HFFc6 (cell line): ENCODE results near the gene CDK5R1. TPM values are rescaled to one million over a fixed set of nuclear protein-coding genes. Genes with fewer than 3 reads are reported as not detected.

Experiments used
- DNase-seq: peaks from one replicate; pipeline ENCODE4 v3.0.0-alpha.2; 2018
- H3K27ac Mint-ChIP-seq: 2 replicates; pipeline ENCODE4 v1.8.0; 2020; ENCODE audit warnings: mild to moderate bottlenecking, mixed read lengths
- H3K27me3 Mint-ChIP-seq: 2 replicates; pipeline ENCODE4 v1.8.0; 2021; ENCODE audit warnings: mild to moderate bottlenecking, moderate library complexity, mixed read lengths; ENCODE audit not compliant: insufficient read depth
- H3K36me3 Mint-ChIP-seq: 2 replicates; pipeline ENCODE4 v1.8.0; 2021; ENCODE audit warnings: low read depth, mixed read lengths
- H3K4me1 Mint-ChIP-seq: 2 replicates; pipeline ENCODE4 v1.8.0; 2020; ENCODE audit warnings: low read depth, mixed read lengths
- H3K4me3 Mint-ChIP-seq: 2 replicates; pipeline ENCODE4 v1.8.0; 2020; ENCODE audit warnings: mild to moderate bottlenecking, moderate library complexity, mixed read lengths
- H3K9me3 Mint-ChIP-seq: 2 replicates; pipeline ENCODE4 v1.8.0; 2020; ENCODE audit warnings: mild to moderate bottlenecking, mixed read lengths
- total RNA-seq, 6 experiments: library from RNA; stranded (reverse); fragmentation: NEBNext Ultra II Directional; extraction: Animal tissue kit (Norgen Biotek cat#: 25700); gene quantifications; 2 replicates in 1 of 6; 3 replicates in 5 of 6; pipeline ENCODE4 v1.2.3, GENCODE V29; 2021
- TF ChIP-seq, protein P1 (sequence below): fragments of 200-600 bp; sonication (generic); IDR thresholded peaks from 2 replicates; pipeline ENCODE4 v1.5.0; 2021; ENCODE audit warnings: antibody characterized with exemption, mild to moderate bottlenecking

Gene CDK5R1
- total RNA-seq, 6 experiments from 2014 or later = 1.00 to 1.9 (median 1.3) TPM

DNA sequence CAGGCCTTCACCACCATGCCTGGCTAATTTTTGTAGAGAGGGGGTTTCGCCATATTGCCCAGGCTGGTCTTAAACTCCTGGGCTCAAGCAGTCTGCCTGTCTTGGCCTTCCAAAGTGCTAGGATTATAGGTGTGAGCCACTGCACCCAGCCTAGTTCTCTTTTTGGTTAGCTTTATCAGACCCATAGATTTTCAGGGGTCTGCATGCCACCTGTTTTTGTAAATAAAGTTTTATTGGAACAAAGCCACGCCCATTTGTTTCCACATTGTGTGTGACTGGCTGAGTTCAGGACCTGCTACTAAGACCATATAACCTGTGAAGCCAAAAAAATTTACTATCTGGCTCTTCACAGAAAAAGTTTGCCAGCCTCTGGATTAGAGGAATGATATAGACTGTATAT, 34.9 kb upstream of the CDK5R1 start:
- Mint-ChIP-seq H3K27ac (no peak overlapping the region), H3K27me3 (no peaks in the 10 kb centered on the region), H3K4me3 (no peak overlapping the region), H3K9me3 (no peaks in the 10 kb centered on the region), H3K4me1 (peaks cover 29% of the 10 kb centered on the region), H3K36me3 (peaks cover 53% of the 10 kb centered on the region)
- TF ChIP-seq, protein P1, sequence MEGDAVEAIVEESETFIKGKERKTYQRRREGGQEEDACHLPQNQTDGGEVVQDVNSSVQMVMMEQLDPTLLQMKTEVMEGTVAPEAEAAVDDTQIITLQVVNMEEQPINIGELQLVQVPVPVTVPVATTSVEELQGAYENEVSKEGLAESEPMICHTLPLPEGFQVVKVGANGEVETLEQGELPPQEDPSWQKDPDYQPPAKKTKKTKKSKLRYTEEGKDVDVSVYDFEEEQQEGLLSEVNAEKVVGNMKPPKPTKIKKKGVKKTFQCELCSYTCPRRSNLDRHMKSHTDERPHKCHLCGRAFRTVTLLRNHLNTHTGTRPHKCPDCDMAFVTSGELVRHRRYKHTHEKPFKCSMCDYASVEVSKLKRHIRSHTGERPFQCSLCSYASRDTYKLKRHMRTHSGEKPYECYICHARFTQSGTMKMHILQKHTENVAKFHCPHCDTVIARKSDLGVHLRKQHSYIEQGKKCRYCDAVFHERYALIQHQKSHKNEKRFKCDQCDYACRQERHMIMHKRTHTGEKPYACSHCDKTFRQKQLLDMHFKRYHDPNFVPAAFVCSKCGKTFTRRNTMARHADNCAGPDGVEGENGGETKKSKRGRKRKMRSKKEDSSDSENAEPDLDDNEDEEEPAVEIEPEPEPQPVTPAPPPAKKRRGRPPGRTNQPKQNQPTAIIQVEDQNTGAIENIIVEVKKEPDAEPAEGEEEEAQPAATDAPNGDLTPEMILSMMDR = no peak
- no peak for DNase-seq

DNA sequence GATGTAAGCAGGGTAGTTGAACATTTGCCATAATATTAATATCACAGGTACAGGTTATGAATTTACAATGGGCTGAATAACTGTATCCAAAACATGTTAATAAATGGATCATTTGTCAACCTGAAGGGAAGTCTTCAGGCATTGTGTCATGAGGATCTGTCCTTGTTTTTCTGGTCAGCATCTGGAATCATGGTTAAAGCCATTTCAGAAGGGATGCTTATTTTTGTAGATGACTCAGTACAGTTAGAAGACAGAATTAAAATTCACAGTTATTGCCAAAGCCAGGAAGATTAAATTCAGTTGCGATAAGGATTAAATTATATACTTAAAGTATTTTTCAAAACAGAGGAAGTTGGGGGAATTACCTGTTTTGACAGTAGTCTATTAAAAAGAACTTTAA, 34.5 kb upstream of the CDK5R1 start:
- Mint-ChIP-seq H3K9me3 (no peaks in the 10 kb centered on the region), H3K4me3 (no peak overlapping the region), H3K36me3 (peaks cover 52% of the 10 kb centered on the region), H3K4me1 (peaks cover 25% of the 10 kb centered on the region), H3K27ac (peak overlapping the region; percentile 24; the same call in 1 of the 2 replicates), H3K27me3 (no peaks in the 10 kb centered on the region)
- TF ChIP-seq, protein P1 = no peak
- no peak for DNase-seq

GRCh38 chr17:32453370-32453769, 33.4 kb upstream of the CDK5R1 start:
- TF ChIP-seq, protein P1 = no peak
- no peak for DNase-seq
- Mint-ChIP-seq H3K9me3 (no peaks in the 10 kb centered on the region), H3K36me3 (peaks cover 60% of the 10 kb centered on the region), H3K27ac (no peak overlapping the region), H3K4me1 (peaks cover 22% of the 10 kb centered on the region), H3K4me3 (no peak overlapping the region), H3K27me3 (no peaks in the 10 kb centered on the region)

DNA sequence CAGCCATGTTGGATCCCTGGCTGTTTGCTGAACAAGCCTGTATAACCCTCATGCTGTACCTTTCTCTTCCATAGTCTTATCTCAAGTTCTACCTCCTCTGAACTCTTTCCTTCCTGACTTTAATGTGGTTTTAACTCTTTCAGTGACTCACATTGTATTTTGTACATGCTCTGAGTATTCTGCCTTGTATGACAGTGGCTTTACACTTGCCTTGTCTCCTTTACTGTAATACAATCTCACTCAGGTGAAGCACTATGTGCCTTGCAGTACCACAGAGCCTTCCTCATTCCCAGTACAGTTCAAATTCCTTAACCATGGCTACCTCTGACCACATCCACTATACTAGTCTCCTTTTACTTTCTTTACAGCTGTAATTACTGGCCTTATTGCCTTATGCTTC, 28.4 kb upstream of the CDK5R1 start:
- peaks cover 8% of the 10 kb centered on the region for H3K4me1 Mint-ChIP-seq
- peaks cover 52% of the 10 kb centered on the region for H3K36me3 Mint-ChIP-seq
- no peak for DNase-seq
- H3K27me3 Mint-ChIP-seq = no peaks in the 10 kb centered on the region; the same call in 1 of the 2 replicates
- H3K27ac Mint-ChIP-seq = no peak overlapping the region
- no peak overlapping the region for H3K4me3 Mint-ChIP-seq
- no peaks in the 10 kb centered on the region for H3K9me3 Mint-ChIP-seq
- TF ChIP-seq, protein P1 = no peak

GRCh38 chr17:32460054-32460453, 26.7 kb upstream of the CDK5R1 start:
- TF ChIP-seq, protein P1 = no peak
- H3K36me3 Mint-ChIP-seq = peaks cover 39% of the 10 kb centered on the region
- H3K27ac Mint-ChIP-seq = no peak overlapping the region
- no peaks in the 10 kb centered on the region; the same call in 1 of the 2 replicates for H3K27me3 Mint-ChIP-seq
- no peak overlapping the region for H3K4me3 Mint-ChIP-seq
- peaks cover 8% of the 10 kb centered on the region for H3K4me1 Mint-ChIP-seq
- no peaks in the 10 kb centered on the region for H3K9me3 Mint-ChIP-seq
- no peak for DNase-seq

- TF ChIP-seq, protein P1 = no peak
- no peak for DNase-seq
- H3K4me1 Mint-ChIP-seq = peaks cover 8% of the 10 kb centered on the region
- no peaks in the 10 kb centered on the region; the same call in 1 of the 2 replicates for H3K27me3 Mint-ChIP-seq
- H3K36me3 Mint-ChIP-seq = peaks cover 36% of the 10 kb centered on the region
- H3K27ac Mint-ChIP-seq = no peak overlapping the region; the same call in 1 of the 2 replicates
- H3K9me3 Mint-ChIP-seq = no peaks in the 10 kb centered on the region
- no peak overlapping the region for H3K4me3 Mint-ChIP-seq
These were observed 25.3 kb upstream of the CDK5R1 start for GRCh38 chr17:32461498-32461852.
